GM23338 (cell line): ENCODE results near the gene SMIM35. TPM values are rescaled to one million over a fixed set of nuclear protein-coding genes. Genes with fewer than 3 reads are reported as not detected.
A peak's percentile ranks its signal among the peaks of the same experiment; 100 is the strongest.

Source experiments
- ATAC-seq: fragments of 200-7000 bp; cut with Tn5 transposase; 3 replicates; pipeline ENCODE4 v1.9.1; 2020
- DNase-seq: peaks from one replicate; pipeline ENCODE4 v3.0.0-alpha.2; 2015; ENCODE audit warnings: low spot score
- H2AFZ ChIP-seq: fragments of 200-600 bp; sonication (generic); 2 replicates; pipeline ENCODE4 v1.8.0; 2016; ENCODE audit warnings: antibody characterized with exemption, mild to moderate bottlenecking, moderate library complexity
- H3F3A ChIP-seq: fragments of 200-600 bp; sonication (generic); replicated peaks from 2 replicates; pipeline ENCODE4 v1.8.0; 2017; ENCODE audit warnings: antibody characterized with exemption, mixed run types, low read depth
- H3K27ac ChIP-seq: fragments of 200-600 bp; sonication (generic); 2 replicates; pipeline ENCODE4 v1.6.1; 2016; ENCODE audit warnings: low read depth
- H3K27me3 ChIP-seq: fragments of 200-600 bp; sonication (generic); 2 replicates; pipeline ENCODE4 v1.8.0; 2016; ENCODE audit warnings: mild to moderate bottlenecking, mixed run types, moderate library complexity; ENCODE audit not compliant: insufficient read depth
- H3K36me3 ChIP-seq: fragments of 200-600 bp; sonication (generic); 2 replicates; pipeline ENCODE4 v1.8.0; 2016; ENCODE audit warnings: mild to moderate bottlenecking; ENCODE audit not compliant: insufficient read depth
- H3K4me1 ChIP-seq: fragments of 200-600 bp; sonication (generic); 2 replicates; pipeline ENCODE4 v1.8.0; 2016; ENCODE audit warnings: mild to moderate bottlenecking, moderate library complexity; ENCODE audit not compliant: insufficient read depth
- H3K4me2 ChIP-seq: fragments of 200-600 bp; sonication (generic); 2 replicates; pipeline ENCODE4 v1.7.1; 2017; ENCODE audit warnings: mixed run types
- H3K4me3 ChIP-seq: fragments of 200-600 bp; sonication (generic); 2 replicates; pipeline ENCODE4 v1.6.1; 2016; ENCODE audit warnings: mixed run types
- H3K79me2 ChIP-seq: fragments of 200-600 bp; sonication (generic); replicated peaks from 2 replicates; pipeline ENCODE4 v1.8.0; 2017; ENCODE audit warnings: mild to moderate bottlenecking; ENCODE audit not compliant: insufficient read depth
- H3K9me2 ChIP-seq: fragments of 200-600 bp; sonication (generic); 2 replicates; pipeline ENCODE4 v1.8.0; 2017; ENCODE audit not compliant: insufficient read depth
- H4K20me1 ChIP-seq: fragments of 200-600 bp; sonication (generic); replicated peaks from 2 replicates; pipeline ENCODE4 v1.8.0; 2017; ENCODE audit warnings: mild to moderate bottlenecking; ENCODE audit not compliant: insufficient read depth
- H3K27ac Mint-ChIP-seq: 2 replicates; pipeline ENCODE4 v1.8.0; 2020; ENCODE audit warnings: inconsistent platforms, mild to moderate bottlenecking, moderate library complexity, mixed read lengths
- H3K27me3 Mint-ChIP-seq: 3 replicates; pipeline ENCODE4 v1.8.0; 2022; ENCODE audit warnings: low read depth, mild to moderate bottlenecking, moderate library complexity, mixed read lengths, inconsistent platforms; ENCODE audit not compliant: insufficient read depth, poor library complexity
- H3K36me3 Mint-ChIP-seq: 3 replicates; pipeline ENCODE4 v1.8.0; 2021; ENCODE audit warnings: low read depth, mild to moderate bottlenecking, inconsistent platforms, moderate library complexity, mixed read lengths
- H3K4me1 Mint-ChIP-seq: 3 replicates; pipeline ENCODE4 v1.8.0; 2020; ENCODE audit warnings: mild to moderate bottlenecking, inconsistent platforms, mixed read lengths
- H3K4me3 Mint-ChIP-seq: 3 replicates; pipeline ENCODE4 v1.8.0; 2021; ENCODE audit warnings: moderate library complexity, mild to moderate bottlenecking, inconsistent platforms, mixed read lengths
- H3K9me3 Mint-ChIP-seq: 3 replicates; pipeline ENCODE4 v1.8.0; 2020; ENCODE audit warnings: moderate library complexity, mild to moderate bottlenecking, inconsistent platforms, mixed read lengths
- CREB1 ChIP-seq: fragments of 250-450 bp; sonication (Bioruptor Pico); IDR thresholded peaks from 2 replicates; pipeline ENCODE4 v1.5.0; 2020; ENCODE audit warnings: low read depth, mild to moderate bottlenecking, moderate library complexity
- EZH2 ChIP-seq: fragments of 200-600 bp; sonication (generic); IDR thresholded peaks from one replicate; pipeline ENCODE4 v1.8.0; 2017; ENCODE audit warnings: antibody characterized with exemption, mild to moderate bottlenecking, low read depth; ENCODE audit not compliant: unreplicated experiment
- EZH2phosphoT487 ChIP-seq: fragments of 200-600 bp; sonication (generic); IDR thresholded peaks from one replicate; pipeline ENCODE4 v1.8.1; 2018; ENCODE audit warnings: antibody characterized with exemption; ENCODE audit not compliant: unreplicated experiment
- JUNB ChIP-seq: IDR thresholded peaks from one replicate; pipeline ENCODE4 v1.6.1; 2016; ENCODE audit warnings: antibody characterized with exemption; ENCODE audit not compliant: unreplicated experiment
- NANOG ChIP-seq: IDR thresholded peaks from 2 replicates; pipeline ENCODE4 v1.6.1; 2016; ENCODE audit warnings: antibody characterized with exemption, borderline replicate concordance
- POLR2AphosphoS5 ChIP-seq: IDR thresholded peaks from 2 replicates; pipeline ENCODE4 v1.6.1; 2016; ENCODE audit warnings: antibody characterized with exemption, low read depth
- STAT1 ChIP-seq: IDR thresholded peaks from one replicate; pipeline ENCODE4 v1.6.1; 2016; ENCODE audit warnings: antibody characterized with exemption; ENCODE audit not compliant: unreplicated experiment
- ZNF114 ChIP-seq: fragments of 250-450 bp; sonication (Bioruptor Pico); IDR thresholded peaks from 2 replicates; pipeline ENCODE4 v1.5.0; 2020; ENCODE audit warnings: mild to moderate bottlenecking, moderate library complexity
- ZNF331 ChIP-seq: fragments of 250-450 bp; sonication (Bioruptor Pico); IDR thresholded peaks from 2 replicates; pipeline ENCODE4 v1.5.0; 2020; ENCODE audit warnings: low read depth, mild to moderate bottlenecking, moderate library complexity
- polyA plus RNA-seq: library from polyadenylated mRNA; unstranded; fragments of >200 nt; fragmentation: Nextera tagmentation; extraction: Ambion mirVana; gene quantifications from 2 replicates; pipeline ENCODE4 v1.2.1, GENCODE V29; 2016
- total RNA-seq: library from RNA; depleted of rRNA; stranded (reverse); fragments of >200 nt; shearing (Covaris generic); gene quantifications from 2 replicates; pipeline ENCODE4 v1.2.3, GENCODE V29; 2014
- TF ChIP-seq, protein P1 (sequence below), 2 experiments: fragments of 200-600 bp in 1 of 2; sonication (generic) in 1 of 2; conservative IDR thresholded peaks; 2 replicates each; pipeline versions ENCODE4 v1.5.1 to v1.6.1; 2016 to 2017; ENCODE audit warnings: antibody characterized with exemption in 2 of 2, low read depth in 2 of 2, mild to moderate bottlenecking in 2 of 2, moderate library complexity in 1 of 2
- TF ChIP-seq, protein P2 (sequence below): IDR thresholded peaks from one replicate; pipeline ENCODE4 v1.6.1; 2018; ENCODE audit warnings: antibody characterized with exemption; ENCODE audit not compliant: unreplicated experiment
- TF ChIP-seq, protein P3 (sequence below): fragments of 250-450 bp; sonication (Bioruptor Pico); IDR thresholded peaks from 2 replicates; pipeline ENCODE4 v1.5.0; 2020; ENCODE audit warnings: mild to moderate bottlenecking, moderate library complexity
- TF ChIP-seq, protein P4 (sequence below): IDR thresholded peaks from 2 replicates; pipeline ENCODE4 v1.6.1; 2016; ENCODE audit warnings: antibody characterized with exemption

Gene SMIM35
- total and polyA plus RNA-seq, 2 experiments from 2014 or later = not detected

DNA sequence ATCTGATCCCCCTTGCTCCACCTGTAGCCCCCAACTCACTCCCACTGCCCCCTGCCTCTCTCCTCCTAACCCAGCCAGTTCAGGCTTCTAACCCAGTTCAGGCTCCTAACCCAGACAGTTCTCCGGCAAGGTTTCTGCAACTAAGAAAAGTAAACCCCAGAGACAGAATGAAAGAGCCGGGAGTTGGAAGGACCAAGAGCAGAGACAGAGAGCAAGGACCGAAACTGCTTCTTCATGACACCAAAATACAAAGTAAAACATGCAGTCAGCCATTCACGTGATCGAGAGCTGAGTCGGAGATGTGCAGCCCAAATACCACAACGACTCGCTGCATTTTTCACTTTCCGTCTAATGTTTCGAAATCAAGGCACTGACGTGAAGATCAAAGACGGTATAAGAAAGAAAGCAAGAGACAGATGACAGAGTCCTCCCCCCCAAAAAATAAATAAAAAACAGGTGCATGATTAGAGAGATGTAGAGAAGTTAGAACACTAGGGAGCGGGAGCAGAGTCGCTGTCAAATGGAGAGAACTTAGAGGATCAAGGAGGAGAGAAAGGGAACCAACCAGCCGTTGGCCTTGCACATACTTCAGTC is 99.7 kb downstream of the SMIM35 start:
- Histone ChIP-seq H3K4me3 (peak overlapping the region; percentile 79), H3K9me2 (no peaks in the 10 kb centered on the region), H3K36me3 (no peaks in the 10 kb centered on the region), H3K4me2 (peak overlapping the region; percentile 90), H4K20me1 (no peaks in the 10 kb centered on the region), H2AFZ (peak overlapping the region; percentile 99; the same call in 1 of the 2 replicates), H3K27me3 (peaks cover 33% of the 10 kb centered on the region), H3K27ac (no peak overlapping the region), H3K4me1 (peaks cover 5% of the 10 kb centered on the region; the same call in 1 of the 2 replicates), H3K79me2 (no peaks in the 10 kb centered on the region), H3F3A (no peaks in the 10 kb centered on the region)
- H3K4me3 Mint-ChIP-seq = peak overlapping the region; percentile 72
- H3K9me3 Mint-ChIP-seq = peaks cover 5% of the 10 kb centered on the region; the same call in 1 of the 3 replicates
- H3K4me1 Mint-ChIP-seq = peaks cover 12% of the 10 kb centered on the region; the same call in 2 of the 3 replicates
- TF ChIP-seq, protein P1, sequence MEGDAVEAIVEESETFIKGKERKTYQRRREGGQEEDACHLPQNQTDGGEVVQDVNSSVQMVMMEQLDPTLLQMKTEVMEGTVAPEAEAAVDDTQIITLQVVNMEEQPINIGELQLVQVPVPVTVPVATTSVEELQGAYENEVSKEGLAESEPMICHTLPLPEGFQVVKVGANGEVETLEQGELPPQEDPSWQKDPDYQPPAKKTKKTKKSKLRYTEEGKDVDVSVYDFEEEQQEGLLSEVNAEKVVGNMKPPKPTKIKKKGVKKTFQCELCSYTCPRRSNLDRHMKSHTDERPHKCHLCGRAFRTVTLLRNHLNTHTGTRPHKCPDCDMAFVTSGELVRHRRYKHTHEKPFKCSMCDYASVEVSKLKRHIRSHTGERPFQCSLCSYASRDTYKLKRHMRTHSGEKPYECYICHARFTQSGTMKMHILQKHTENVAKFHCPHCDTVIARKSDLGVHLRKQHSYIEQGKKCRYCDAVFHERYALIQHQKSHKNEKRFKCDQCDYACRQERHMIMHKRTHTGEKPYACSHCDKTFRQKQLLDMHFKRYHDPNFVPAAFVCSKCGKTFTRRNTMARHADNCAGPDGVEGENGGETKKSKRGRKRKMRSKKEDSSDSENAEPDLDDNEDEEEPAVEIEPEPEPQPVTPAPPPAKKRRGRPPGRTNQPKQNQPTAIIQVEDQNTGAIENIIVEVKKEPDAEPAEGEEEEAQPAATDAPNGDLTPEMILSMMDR (conservative IDR thresholded peaks at IDR 0.05; ENCODE audit: low read depth in 2 of 2) = no peak
- TF ChIP-seq, protein P2, sequence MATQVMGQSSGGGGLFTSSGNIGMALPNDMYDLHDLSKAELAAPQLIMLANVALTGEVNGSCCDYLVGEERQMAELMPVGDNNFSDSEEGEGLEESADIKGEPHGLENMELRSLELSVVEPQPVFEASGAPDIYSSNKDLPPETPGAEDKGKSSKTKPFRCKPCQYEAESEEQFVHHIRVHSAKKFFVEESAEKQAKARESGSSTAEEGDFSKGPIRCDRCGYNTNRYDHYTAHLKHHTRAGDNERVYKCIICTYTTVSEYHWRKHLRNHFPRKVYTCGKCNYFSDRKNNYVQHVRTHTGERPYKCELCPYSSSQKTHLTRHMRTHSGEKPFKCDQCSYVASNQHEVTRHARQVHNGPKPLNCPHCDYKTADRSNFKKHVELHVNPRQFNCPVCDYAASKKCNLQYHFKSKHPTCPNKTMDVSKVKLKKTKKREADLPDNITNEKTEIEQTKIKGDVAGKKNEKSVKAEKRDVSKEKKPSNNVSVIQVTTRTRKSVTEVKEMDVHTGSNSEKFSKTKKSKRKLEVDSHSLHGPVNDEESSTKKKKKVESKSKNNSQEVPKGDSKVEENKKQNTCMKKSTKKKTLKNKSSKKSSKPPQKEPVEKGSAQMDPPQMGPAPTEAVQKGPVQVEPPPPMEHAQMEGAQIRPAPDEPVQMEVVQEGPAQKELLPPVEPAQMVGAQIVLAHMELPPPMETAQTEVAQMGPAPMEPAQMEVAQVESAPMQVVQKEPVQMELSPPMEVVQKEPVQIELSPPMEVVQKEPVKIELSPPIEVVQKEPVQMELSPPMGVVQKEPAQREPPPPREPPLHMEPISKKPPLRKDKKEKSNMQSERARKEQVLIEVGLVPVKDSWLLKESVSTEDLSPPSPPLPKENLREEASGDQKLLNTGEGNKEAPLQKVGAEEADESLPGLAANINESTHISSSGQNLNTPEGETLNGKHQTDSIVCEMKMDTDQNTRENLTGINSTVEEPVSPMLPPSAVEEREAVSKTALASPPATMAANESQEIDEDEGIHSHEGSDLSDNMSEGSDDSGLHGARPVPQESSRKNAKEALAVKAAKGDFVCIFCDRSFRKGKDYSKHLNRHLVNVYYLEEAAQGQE = no peak
- TF ChIP-seq JUNB (no peak), POLR2AphosphoS5 (no peak), ZNF331 (CRISPR knock-in tag) (no peak), EZH2 (no peak), ZNF114 (CRISPR knock-in tag) (no peak), NANOG (no peak), EZH2phosphoT487 (no peak), CREB1 (no peak), STAT1 (no peak)
- TF ChIP-seq, protein P3, sequence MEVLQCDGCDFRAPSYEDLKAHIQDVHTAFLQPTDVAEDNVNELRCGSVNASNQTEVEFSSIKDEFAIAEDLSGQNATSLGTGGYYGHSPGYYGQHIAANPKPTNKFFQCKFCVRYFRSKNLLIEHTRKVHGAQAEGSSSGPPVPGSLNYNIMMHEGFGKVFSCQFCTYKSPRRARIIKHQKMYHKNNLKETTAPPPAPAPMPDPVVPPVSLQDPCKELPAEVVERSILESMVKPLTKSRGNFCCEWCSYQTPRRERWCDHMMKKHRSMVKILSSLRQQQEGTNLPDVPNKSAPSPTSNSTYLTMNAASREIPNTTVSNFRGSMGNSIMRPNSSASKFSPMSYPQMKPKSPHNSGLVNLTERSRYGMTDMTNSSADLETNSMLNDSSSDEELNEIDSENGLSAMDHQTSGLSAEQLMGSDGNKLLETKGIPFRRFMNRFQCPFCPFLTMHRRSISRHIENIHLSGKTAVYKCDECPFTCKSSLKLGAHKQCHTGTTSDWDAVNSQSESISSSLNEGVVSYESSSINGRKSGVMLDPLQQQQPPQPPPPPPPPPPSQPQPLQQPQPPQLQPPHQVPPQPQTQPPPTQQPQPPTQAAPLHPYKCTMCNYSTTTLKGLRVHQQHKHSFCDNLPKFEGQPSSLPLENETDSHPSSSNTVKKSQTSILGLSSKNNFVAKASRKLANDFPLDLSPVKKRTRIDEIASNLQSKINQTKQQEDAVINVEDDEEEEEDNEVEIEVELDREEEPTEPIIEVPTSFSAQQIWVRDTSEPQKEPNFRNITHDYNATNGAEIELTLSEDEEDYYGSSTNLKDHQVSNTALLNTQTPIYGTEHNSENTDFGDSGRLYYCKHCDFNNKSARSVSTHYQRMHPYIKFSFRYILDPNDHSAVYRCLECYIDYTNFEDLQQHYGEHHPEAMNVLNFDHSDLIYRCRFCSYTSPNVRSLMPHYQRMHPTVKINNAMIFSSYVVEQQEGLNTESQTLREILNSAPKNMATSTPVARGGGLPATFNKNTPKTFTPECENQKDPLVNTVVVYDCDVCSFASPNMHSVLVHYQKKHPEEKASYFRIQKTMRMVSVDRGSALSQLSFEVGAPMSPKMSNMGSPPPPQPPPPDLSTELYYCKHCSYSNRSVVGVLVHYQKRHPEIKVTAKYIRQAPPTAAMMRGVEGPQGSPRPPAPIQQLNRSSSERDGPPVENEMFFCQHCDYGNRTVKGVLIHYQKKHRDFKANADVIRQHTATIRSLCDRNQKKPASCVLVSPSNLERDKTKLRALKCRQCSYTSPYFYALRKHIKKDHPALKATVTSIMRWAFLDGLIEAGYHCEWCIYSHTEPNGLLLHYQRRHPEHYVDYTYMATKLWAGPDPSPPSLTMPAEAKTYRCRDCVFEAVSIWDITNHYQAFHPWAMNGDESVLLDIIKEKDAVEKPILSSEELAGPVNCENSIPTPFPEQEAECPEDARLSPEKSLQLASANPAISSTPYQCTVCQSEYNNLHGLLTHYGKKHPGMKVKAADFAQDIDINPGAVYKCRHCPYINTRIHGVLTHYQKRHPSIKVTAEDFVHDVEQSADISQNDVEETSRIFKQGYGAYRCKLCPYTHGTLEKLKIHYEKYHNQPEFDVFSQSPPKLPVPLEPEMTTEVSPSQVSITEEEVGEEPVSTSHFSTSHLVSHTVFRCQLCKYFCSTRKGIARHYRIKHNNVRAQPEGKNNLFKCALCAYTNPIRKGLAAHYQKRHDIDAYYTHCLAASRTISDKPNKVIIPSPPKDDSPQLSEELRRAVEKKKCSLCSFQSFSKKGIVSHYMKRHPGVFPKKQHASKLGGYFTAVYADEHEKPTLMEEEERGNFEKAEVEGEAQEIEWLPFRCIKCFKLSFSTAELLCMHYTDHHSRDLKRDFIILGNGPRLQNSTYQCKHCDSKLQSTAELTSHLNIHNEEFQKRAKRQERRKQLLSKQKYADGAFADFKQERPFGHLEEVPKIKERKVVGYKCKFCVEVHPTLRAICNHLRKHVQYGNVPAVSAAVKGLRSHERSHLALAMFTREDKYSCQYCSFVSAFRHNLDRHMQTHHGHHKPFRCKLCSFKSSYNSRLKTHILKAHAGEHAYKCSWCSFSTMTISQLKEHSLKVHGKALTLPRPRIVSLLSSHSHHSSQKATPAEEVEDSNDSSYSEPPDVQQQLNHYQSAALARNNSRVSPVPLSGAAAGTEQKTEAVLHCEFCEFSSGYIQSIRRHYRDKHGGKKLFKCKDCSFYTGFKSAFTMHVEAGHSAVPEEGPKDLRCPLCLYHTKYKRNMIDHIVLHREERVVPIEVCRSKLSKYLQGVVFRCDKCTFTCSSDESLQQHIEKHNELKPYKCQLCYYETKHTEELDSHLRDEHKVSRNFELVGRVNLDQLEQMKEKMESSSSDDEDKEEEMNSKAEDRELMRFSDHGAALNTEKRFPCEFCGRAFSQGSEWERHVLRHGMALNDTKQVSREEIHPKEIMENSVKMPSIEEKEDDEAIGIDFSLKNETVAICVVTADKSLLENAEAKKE = no peak
- TF ChIP-seq, protein P4, sequence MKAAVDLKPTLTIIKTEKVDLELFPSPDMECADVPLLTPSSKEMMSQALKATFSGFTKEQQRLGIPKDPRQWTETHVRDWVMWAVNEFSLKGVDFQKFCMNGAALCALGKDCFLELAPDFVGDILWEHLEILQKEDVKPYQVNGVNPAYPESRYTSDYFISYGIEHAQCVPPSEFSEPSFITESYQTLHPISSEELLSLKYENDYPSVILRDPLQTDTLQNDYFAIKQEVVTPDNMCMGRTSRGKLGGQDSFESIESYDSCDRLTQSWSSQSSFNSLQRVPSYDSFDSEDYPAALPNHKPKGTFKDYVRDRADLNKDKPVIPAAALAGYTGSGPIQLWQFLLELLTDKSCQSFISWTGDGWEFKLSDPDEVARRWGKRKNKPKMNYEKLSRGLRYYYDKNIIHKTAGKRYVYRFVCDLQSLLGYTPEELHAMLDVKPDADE = no peak
- no peak for ATAC-seq
- no peak overlapping the region for H3K27ac Mint-ChIP-seq
- no peak for DNase-seq
- H3K36me3 Mint-ChIP-seq = no peaks in the 10 kb centered on the region
- H3K27me3 Mint-ChIP-seq = peaks cover 30% of the 10 kb centered on the region
